Measurements from ENCODE around the gene PHLDA2.

Gene PHLDA2

DNA sequence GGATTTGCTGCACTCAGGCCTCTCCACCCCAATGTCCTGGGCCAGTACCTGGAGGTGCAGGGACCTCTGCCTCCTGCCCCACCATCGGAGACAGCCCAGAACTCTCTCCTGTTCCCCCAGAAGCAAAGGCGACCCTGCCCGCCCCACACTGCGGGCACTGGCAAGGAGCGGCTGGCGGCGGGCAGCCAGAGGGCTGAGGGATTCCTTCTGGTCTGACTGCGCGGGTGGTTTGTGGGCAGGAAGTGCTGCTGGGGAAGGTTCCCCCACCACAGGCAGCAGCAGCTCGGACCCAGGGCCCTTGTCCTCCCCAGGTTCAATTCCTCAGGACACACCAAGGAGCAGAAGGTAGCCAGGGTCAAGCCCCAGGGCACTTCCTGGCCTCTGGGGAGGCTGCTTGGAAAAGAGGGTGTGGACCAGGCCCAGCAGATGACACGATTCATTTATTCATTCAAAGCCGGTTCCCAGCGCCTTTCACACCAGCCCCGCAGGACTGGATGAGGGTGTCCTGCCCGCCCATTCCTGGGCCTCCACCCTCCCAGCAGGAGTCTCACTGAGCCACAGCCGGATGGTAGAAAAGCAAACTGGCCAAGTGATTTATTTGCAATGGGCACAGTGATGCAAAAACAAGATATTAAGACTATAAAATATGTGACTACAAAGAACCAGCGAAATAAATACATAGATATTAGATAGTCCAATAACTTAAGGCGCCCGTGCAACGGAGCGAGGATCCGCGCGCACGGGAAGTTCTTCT lies 1.2 kb downstream of the PHLDA2 start:
- no peak for DNase-seq

DNA sequence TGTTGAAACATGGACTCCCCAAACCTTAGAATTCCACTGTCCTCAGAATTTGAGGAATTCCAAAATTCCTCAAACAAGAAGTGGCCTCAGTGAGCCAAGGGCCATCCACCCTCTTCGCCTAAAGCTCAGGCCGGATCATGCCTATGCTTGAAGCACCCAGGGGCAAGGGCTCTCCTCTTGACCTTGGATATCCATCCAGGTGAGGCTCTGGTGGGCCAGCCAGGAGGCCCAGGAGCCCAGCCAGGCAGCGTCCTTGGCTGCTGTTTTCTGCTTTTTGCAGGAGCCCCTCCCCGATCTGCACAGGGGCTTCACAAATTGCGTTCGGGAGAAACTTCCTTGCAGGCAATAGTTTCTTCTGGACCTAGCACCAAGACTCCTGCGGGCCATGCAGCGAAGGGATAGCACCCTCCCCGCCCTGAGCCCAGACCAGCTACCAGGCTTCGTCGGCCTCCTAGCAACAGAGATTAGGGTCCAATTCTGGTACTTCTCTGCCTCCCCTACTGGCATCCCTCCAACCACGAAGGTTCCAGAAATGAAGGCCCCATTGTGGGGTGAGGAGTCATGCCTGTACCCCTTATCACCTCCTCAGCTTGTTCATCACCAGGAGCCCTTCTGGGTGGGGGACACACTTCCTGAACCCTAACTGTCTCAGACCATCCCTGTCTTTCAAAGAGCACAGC lies 2.0 kb downstream of the PHLDA2 start:
- DNase-seq: no peak

DNA sequence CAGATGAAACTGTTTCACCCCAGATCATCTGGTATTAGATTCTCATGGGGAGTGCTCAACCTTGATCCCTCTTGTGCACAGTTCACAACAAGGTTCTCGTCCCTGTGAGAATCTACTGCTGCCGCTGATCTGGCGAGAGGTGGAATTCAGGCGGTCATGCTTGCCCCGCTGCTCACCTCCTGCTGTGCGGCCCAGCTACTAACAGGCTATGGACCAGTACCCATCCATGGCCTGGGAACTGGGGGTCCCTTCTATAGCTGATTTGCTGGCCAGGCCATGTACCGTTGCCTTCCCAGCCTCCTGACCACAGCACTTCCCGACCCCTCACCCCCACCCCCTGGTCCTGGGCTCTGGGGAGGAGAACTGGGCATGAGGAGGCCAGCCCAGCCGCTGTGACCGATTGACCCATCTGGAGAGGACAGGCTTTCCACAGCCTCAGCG lies 2.6 kb downstream of the PHLDA2 start:
- no peak for DNase-seq

DNA sequence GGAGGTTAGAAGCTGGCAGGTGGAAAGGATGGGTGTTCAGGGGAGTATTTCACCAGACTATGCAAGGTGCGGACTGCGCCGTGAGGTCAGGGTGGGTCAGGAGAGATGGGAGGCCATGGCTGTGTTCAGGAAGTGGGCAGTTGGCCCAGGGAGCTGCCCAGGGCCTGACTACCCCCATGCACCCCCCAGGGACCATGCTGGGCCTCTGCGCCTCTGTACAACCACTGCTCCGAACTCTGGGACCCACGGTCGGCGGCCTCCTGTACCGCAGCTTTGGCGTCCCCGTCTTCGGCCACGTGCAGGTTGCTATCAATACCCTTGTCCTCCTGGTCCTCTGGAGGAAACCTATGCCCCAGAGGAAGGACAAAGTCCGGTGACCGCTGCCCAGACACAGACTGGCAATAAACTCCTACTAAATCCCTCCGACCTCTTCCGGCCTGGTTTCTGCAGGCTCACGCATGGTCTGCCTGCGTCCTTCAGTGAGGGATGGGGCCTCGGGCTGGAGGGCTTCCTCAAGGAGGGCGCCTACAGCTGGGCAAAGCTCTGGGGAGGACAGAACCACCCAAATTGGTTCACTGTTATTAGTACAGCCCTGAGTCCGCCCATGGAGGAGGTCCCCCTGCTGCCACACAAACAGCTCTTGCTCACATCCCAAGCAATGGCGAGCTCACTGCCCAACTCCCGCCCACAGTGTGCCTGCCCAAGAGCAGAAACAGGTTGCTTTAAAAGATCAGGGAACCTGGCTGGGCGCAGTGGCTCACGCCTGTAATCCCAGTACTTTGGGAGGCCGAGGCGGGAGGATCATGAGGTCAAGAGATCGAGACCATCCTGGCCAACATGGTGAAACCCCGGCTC lies 4.2 kb downstream of the PHLDA2 start:
- DNase-seq: no peak

DNA sequence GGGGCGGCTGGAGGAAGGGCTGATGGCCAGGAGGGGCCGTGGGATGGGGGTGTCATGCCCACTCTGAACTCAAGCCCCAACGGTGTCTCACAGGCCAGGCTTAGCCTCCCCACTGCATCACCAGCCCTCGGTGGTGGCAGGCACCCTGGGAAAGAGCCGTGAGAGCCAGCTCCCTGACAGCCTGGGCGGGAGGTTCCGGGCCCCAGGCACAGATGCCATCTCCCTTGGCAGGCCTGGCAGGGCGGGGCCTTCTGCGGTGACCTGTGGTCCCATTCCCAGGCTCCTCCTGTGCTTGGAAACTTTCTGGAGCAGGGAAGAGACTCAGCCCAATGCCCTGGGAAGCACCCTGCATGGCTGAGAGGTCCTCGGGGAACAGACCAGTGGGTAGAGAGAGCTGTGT lies 4.8 kb downstream of the PHLDA2 start:
- DNase-seq: no peak

DNA sequence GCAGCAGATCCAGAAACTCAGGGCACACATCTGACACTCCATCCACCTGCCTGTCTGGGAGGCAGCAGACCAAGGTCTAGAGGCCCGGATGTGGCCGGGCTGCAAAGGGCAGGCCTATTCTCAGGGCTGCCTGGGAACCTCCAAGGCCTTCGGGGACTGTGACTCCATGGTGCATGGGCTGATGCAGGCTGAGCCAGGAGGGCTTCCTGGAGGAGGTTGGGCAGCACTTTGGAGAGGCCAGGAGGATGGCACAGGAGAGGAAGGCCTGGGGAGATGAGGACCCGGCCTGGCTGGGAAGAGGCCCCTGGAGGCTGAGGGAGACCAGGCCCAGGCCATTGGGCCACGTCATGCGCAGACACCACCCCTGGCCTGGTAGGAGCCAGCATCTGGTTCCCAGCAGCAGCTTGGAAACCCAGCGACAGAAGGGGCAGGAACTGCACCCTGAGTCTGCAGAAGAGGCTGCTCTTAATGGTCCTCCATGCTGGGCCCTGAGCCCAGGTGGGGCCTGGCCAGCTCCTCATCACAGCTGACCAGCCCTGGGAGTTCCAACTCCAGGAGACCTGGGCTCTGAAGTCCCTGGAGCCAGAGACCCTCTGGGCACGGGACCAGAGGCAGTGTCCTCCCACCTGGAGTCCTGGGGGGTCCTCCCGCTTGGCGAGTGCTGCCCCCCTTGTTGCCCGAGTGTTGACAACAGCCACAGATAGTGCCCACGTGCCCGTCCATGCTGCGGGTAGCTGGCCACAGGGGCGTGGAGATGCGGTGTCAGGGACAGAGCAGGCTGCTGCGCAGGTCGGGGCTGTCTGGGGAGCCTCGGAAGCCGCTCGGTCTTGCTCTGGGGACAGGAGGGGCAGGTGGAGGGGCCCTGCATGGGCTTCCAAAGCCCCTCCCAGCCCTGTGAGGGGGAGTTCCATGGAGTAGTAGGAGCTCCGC lies 5.5 kb downstream of the PHLDA2 start:
- DNase-seq: no peak

DNA sequence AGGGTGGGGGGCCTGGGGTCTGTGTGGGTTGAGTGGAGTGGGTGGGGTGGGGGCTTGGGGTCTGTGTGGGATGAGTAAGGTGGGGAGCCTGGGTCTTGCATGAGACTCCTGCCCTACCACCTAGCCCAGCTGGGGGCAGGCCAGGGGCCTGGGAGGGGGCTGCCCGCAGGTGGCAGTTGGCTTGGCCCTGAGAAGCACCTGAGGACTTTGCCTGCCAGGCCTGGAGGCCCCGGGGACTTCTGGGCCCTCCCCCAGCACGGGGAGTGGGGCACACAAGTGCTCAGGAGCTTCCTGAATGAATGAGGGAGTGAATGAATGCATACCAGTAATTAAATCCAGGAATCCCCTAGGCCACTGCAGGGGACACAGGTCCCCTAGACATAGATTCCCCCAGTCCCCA lies 6.6 kb downstream of the PHLDA2 start:
- DNase-seq: no peak

DNA sequence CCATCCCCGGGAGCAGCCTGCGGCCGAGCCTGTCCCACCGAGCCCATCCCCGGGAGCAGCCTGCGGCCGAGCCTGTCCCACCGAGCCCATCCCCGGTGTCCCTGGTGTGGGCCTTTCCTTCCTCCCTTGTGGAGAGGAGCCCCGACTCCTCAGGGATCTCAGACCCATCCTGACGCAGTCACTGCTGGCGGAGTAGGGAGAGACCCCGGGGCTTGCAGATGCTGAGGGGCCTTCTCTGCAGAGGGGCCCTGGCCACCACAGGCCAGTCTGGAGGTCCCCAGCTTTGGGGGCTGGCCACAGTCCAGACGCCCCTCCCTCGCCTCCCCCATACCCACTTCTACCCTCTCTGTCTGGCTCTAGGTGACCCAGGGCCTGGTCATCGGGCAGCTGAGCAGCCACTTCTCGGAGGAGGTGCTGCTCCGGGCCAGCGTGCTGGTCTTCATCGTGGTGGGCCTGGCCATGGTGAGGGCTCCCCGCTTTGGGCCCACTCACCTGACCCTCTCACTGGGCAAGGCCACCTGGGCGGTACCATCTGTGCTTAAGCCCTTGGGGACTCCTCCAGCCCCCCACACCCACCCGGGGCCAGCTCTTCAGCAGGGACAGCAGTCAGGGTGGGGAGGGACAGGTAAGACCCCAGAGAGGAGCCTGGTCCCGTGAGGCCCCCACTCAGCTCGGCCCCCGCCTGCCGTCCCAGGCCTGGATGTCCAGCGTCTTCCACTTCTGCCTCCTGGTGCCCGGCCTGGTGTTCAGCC lies 7.3 kb downstream of the PHLDA2 start:
- DNase-seq: no peak

DNA sequence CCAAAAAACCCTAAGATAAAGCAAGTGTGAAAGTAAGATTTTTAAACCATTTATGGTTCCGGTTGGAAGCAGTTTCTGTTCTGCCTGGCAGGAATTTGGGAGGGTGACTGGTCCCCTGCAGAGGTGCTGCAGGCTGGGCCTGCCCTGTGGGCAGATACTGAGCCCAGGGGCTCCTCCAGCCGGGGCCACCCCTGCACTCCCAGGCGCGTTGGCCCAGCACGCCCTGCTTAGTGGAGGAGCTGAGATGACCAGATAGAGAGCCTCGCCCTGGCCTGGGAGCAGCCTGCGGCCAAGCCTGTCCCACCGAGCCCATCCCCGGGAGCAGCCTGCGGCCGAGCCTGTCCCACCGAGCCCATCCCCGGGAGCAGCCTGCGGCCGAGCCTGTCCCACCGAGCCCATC lies 8.0 kb downstream of the PHLDA2 start:
- no peak for DNase-seq

DNA sequence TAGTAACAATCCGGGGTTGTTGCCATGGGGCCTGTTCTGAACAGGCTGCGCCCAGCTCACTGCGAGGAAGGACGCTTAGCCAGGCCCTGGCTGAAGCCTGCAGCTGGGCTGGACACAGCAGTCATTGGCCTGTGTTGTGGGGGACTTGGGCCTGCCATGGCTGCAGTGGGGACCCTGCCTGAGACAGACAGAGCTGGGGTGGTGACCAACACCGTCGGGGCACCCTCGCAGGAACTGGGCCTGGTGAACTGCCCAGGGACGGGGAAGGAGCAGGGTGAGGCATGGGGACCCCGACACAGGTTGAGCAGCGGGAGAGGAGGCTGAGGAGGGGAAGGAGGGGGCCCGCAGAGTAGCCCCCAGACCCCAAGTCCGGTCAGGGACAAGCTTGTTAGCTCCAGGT lies 8.9 kb downstream of the PHLDA2 start:
- no peak for DNase-seq

DNA sequence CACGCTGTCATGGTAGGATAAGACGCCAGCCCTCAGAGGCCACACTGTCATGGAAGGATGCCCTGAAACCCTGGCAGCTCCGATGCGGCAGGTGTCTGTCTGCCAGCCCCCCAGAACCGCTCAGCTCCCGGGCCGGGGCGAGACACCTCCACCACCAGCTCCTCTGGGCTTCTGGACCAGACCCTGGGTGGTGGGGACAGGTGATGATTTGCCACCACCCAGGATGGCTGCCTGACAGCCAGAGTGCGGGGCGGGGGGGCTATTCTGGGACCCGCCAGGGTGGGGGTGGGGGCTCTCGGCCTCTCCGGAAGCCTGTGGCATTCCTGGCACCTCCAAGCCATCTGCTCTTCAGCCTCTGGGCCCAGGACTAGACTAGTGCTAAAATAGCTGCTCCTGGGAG lies 9.4 kb downstream of the PHLDA2 start:
- no peak for DNase-seq

DNA sequence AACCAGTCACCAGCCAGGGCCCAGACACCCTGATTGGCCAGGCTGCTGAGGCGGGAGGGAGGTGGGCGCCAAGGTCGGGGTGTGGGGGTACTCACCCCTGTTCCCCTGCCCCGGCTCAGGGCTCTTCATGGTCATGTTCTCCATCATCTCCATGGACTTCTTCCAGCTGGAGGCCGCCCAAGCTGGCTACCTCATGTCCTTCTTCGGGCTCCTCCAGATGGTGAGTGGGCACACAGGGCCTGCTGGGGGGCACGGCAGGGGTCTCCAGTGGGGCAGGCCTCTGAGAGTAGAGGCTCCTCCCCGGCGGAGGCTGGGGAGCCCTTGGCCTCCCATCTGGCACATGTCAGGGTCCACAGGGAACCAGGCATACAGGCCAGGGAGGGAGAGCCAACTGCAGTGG lies 10.0 kb downstream of the PHLDA2 start:
- DNase-seq: no peak

DNA sequence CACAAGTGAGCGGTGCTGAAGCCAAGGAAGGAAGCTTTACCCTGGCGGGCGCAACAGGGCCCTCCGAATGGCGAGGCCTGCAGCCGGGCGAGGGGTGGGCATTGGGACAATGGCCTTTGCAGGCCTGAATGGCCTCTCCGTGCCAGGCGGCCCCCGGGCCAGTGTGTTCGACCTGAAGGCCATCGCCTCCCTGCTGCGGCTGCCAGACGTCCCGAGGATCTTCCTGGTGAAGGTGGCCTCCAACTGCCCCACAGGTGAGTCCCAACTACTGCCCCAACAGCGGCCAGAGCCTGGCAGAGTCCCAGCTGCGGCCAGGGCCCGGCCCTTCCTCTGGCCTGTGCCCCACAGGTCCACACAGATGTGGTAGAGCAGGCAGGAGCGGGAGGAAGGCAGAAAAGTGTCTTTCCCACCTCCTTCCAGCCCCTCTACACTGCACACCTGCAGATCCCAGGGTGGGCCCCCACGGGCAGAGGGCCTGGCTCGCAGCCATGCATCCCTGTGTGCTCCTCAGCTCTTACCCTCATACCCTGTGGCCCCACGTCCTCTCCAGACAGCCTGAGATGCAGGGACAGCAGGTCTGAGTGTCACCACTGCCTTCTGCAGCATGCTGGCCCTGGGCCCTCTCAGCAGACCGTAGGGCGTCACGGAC lies 11.3 kb downstream of the PHLDA2 start:
- DNase-seq: no peak

DNA sequence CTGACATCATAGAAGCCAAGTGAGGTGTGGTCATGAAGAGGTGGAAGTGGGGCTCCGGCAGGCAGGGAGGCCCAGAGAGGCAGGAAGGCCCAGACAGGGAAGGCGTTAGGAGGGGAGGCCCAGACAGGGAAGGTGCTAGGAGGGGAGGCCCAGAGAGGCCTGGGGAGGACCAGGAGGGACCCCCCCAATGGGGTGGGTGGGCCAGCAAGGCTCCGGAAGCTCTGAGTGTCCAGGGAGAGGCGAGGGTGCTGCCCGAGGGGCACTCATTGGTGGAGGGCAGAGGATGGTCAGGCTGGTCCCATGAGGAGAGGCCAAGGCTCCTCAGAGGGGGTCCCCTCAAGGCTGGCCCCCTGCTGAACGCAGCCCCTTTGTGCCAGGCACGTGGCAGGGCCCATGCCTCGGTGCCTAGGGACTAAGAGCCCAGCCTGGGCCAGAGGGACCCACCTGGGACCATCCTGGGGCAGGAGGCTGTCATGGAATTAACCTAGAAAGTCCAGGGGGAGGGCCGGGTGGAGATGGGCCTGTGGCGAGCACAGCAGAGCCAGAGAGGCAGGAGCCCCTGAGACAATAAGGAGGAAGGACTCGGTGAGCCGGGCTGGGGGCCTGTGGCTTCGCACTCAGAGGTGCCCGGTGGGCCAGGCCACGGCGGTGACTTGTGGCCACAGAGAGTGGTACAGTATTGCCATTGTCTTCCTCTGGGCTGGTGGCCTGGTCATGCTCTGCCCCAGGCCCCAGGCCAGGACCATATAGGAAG lies 12.2 kb downstream of the PHLDA2 start:
- DNase-seq: no peak

DNA sequence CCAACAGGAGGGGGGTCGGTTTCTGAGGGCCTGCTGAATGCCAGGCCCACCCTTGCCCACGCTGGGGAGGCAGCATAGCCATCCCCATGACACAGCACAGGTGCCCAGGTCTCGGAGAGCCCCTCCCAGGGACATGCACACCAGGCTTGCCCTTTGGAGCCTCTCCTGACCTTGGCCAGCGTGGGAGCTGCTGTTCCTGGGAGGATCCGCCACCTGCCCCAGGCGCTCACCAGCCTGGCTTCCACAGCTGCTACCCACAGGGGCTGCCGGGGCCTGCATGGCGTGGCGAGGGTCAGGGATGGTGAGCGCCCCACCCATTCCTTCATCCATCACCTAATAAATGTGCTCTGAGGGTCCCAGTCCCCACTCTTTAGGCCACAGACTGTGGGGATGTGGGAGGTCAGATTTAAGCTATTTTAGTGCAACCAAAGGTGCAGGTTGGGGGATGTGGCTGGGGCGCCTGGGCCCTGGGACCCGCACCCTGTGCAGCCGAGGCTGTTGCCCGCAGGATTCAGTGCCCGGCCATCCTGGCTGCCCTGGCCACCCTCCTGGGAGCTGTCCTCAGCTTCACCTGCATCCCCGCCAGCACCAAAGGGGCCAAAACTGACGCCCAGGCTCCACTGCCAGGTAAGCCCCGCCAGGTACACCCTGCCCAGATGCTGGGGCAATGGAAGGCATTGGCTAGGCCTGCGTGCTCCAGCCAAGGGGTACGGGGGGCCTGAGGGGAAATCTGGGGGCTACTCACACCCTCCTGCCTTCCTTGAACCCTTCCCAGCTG lies 12.9 kb downstream of the PHLDA2 start:
- DNase-seq: no peak

DNA sequence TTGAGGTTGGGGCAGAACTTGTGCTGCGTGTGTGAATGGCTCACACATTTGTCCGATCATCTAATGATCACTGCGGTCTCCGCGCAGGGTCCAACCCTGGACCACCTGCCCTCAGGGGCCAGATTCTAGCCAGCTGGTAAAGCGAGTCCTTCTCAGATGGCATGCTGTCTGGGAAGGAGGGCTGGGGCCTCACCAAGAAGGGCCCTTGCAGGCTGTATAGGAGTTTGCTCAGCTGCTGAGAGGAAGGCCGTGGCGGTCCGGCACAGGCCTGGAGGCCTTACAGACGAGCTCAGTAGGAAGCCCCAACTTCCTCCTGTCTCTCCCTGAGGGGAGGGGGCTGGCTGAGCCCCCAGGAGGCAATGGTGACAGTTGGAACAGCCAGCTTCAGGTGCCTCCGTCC lies 13.7 kb downstream of the PHLDA2 start:
- no peak for DNase-seq

DNA sequence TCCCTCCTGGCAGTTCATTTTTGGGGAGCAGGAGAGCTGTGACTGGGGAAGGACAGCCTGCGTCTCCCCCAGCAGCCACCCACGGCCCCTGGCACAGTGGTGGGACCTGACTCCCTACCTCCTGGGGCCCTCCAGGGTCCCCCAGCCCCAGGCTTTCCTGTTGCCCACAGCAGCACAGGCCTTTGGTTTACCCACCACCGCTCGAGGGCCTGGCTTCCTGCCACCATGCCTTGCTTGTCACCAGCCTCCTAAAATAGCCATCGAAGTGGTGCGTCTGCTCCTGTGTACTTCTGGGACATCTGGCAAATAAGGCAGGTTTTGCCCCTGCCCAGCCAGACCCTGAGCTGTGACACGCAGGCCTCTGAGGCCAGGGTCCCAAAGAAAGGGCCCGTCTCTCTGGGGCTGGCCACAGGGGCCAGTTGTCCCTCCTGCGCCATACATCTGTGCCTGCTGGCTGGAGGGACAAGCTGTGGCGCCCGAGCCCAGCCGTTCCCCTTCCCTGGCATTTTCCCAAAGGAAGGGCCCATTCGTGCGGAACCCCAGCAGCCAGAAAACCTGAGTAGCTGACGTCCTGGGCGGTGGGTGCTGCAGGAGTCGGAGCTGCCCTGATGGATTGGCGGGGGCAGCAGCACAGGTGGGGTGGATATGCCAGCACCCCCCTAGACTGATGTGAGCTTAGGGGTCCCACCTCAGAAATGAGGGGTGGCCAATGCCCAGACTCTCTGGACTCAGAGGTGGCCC lies 14.6 kb downstream of the PHLDA2 start:
- no peak for DNase-seq

DNA sequence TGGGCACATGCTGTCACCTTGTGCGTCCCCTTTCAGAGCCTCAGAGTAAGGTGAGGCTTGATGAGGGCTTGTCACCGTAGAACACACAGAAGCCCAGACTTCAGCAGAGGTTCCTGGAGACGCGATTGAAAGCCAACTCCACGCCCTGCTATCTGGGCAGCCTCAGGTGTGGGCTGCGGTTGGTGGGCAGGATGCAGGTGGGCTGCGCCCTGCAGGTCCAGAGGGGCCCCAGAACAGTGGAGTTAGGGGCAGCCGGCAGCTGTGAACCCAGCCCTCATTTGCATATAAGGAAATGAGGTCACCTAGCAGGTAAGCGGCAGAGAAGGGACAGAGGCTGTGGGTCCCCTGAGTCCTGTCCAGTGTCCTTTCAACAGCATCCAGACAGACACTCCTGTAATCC lies 15.4 kb downstream of the PHLDA2 start:
- no peak for DNase-seq

DNA sequence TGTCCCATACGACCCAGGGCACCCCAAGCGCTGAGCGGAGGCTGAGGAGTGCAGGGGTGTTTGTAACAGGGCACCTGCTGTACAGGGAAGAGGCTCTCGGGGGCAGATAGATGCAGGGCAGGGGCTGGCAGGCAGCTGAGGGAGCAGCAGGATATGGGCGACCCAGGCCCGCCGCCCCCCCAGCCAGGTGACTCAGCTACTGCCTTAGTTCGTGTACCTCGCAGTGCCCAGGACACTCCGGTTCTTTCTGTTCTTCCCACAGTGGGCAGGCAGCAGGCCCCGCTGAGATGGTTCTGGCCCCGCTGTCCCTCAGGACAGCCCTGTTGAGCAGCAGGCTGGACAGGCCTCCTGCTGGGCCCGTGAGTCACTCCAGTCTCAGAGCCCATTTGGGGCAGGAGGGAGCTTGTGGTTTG lies 16.2 kb downstream of the PHLDA2 start:
- no peak for DNase-seq
